Kidney glomerular epithelial cell (primary cell): Measurements from ENCODE around the gene SERINC3.

Source experiments
- DNase-seq: peaks from one replicate; lab custom pipeline; 2025; lab: John Stamatoyannopoulos, UW

Gene SERINC3

GRCh38 chr20:44532981-44533331 lies 11.1 kb upstream of the SERINC3 start:
- DNase-seq, result no peak

GRCh38 chr20:44532259-44532980 lies 10.6 kb upstream of the SERINC3 start:
- no peak for DNase-seq

GRCh38 chr20:44528309-44528708 lies 6.4 kb upstream of the SERINC3 start:
- DNase-seq, result no peak

- DNase-seq, result no peak
Observed at GRCh38 chr20:44527716-44528199, 5.9 kb upstream of the SERINC3 start.

- DNase-seq, result peak; percentile 36
Observed at GRCh38 chr20:44526129-44526528, 4.3 kb upstream of the SERINC3 start.

GRCh38 chr20:44523746-44524145 lies 1.9 kb upstream of the SERINC3 start:
- no peak for DNase-seq

GRCh38 chr20:44522841-44523240 lies 971 bp upstream of the SERINC3 start:
- DNase-seq, result no peak

GRCh38 chr20:44520881-44521280 lies 989 bp downstream of the SERINC3 start:
- DNase-seq, result no peak

GRCh38 chr20:44518248-44518647 lies 3.6 kb downstream of the SERINC3 start:
- no peak for DNase-seq

GRCh38 chr20:44517454-44517853 lies 4.4 kb downstream of the SERINC3 start:
- DNase-seq, result no peak

GRCh38 chr20:44516491-44516890 lies 5.4 kb downstream of the SERINC3 start:
- DNase-seq, result no peak

- DNase-seq, result no peak
Observed at GRCh38 chr20:44513871-44514270, 8.0 kb downstream of the SERINC3 start.

- DNase-seq, result no peak
Observed at GRCh38 chr20:44509762-44510161, 12.1 kb downstream of the SERINC3 start.

- no peak for DNase-seq
Observed at GRCh38 chr20:44504402-44505307, 17.2 kb downstream of the SERINC3 start.

GRCh38 chr20:44502968-44503367 lies 18.9 kb downstream of the SERINC3 start:
- DNase-seq, result no peak

- peak; percentile 40 for DNase-seq
Observed at GRCh38 chr20:44501448-44501847, 20.4 kb downstream of the SERINC3 start.

- no peak for DNase-seq
Observed at GRCh38 chr20:44500221-44500620, 21.6 kb downstream of the SERINC3 start.

GRCh38 chr20:44497761-44498160 lies 24.1 kb downstream of the SERINC3 start:
- DNase-seq, result no peak

- DNase-seq, result peak; percentile 92
Observed at GRCh38 chr20:44496976-44497375, 24.9 kb downstream of the SERINC3 start.

GRCh38 chr20:44495802-44496481 lies 25.9 kb downstream of the SERINC3 start:
- DNase-seq, result peak; percentile 92

- DNase-seq, result peak; percentile 29
Observed at GRCh38 chr20:44495257-44495656, 26.6 kb downstream of the SERINC3 start.

- DNase-seq, result no peak
Observed at GRCh38 chr20:44494681-44495080, 27.2 kb downstream of the SERINC3 start.

GRCh38 chr20:44494266-44494665 lies 27.6 kb downstream of the SERINC3 start:
- peak; percentile 6 for DNase-seq
